Adrenal gland (tissue), 12 donors: ENCODE results near the gene NFIB. TPM values are rescaled to one million over a fixed set of nuclear protein-coding genes. Genes with fewer than 3 reads are reported as not detected.

ENCODE experiments used
- DNase-seq, 7 donors: peaks; one replicate each; pipeline ENCODE4 v3.0.0-alpha.2; 2019 to 2020
- H3K27ac ChIP-seq, 5 donors: fragments of 200-600 bp; sonication (generic) in 4 of 5; 1 replicate in 3 of 5; 2 replicates in 2 of 5; pipeline versions ENCODE4 v1.5.1 to v1.8.0; 2016 to 2020; ENCODE audit warnings: mild to moderate bottlenecking in 1 of 5
- H3K27me3 ChIP-seq: fragments of 200-600 bp; 2 replicates; pipeline ENCODE4 v1.8.0; 2021
- H3K36me3 ChIP-seq, 2 donors: fragments of 200-600 bp; replicated peaks in 1 of 2; 1 replicate in 1 of 2; 2 replicates in 1 of 2; pipeline versions ENCODE4 v1.5.1 to v1.8.0; 2018 to 2022
- H3K4me1 ChIP-seq, 2 donors: fragments of 200-600 bp; replicated peaks in 1 of 2; 1 replicate in 1 of 2; 2 replicates in 1 of 2; pipeline versions ENCODE4 v1.5.1 to v1.8.0; 2018 to 2021
- H3K4me3 ChIP-seq, 4 donors: fragments of 200-600 bp; sonication (generic) in 3 of 4; one replicate each; pipeline ENCODE4 v1.5.1; 2016 to 2018
- H3K9me3 ChIP-seq, 3 donors: fragments of 200-600 bp; sonication (generic) in 1 of 3; replicated peaks in 1 of 3; 1 replicate in 2 of 3; 2 replicates in 1 of 3; pipeline versions ENCODE4 v1.5.1 to v1.8.0; 2016 to 2021
- POLR2A ChIP-seq, 2 donors: fragments of 450-650 bp; IDR thresholded peaks; one replicate each; pipeline ENCODE4 v1.6.1; 2017; ENCODE audit warnings: antibody characterized with exemption in 2 of 2, mild to moderate bottlenecking in 2 of 2, moderate library complexity in 1 of 2
- WGBS, 4 donors: extraction: QIAGEN DNeasy Blood & Tissue Kit in 2 of 4; methylation state at CpG; one replicate each; pipeline versions ENCODE4 v1.1.5 to v1.1.7; 2013 to 2017; 5-methylcytosine and 5-hydroxymethylcytosine counted together
- intact Hi-C, 2 donors: fragments of 100-400 bp; cut with DNase I; formaldehyde crosslinking; loops; one replicate each; pipeline versions ENCODE4 v1.14.1 to v1.15.0; 2022 to 2023
- polyA plus RNA-seq, 3 donors: library from polyadenylated mRNA; stranded (reverse); fragments of 200-250 nt in 2 of 3; fragments of 350-450 nt in 1 of 3; fragmentation: Illumina TruSeq in 1 of 3; extraction: RNeasy Lipid Tissue Mini Kit (QIAGEN cat#74804) in 1 of 3; gene quantifications; one replicate each; pipeline ENCODE4 v1.2.3, GENCODE V29; 2013 to 2014
- total RNA-seq, 9 donors: library from RNA; depleted of rRNA in 4 of 9; stranded (reverse); fragments of >200 nt in 4 of 9; fragments of 120-200 nt in 1 of 9; fragmentation: NEBNext Ultra II Directional in 1 of 9; extraction: Animal tissue kit (Norgen Biotek cat#: 25700) in 1 of 9; gene quantifications; one replicate each; pipeline versions ENCODE4 v1.1.0 to v1.2.4, GENCODE V29; 2013 to 2023
- TF ChIP-seq, protein P1 (sequence below), 6 experiments: fragments of 450-650 bp in 4 of 6; fragments of 200-600 bp in 2 of 6; sonication (generic) in 1 of 6; IDR thresholded peaks; 1 replicate in 5 of 6; 2 replicates in 1 of 6; pipeline versions ENCODE4 v1.5.1 to v1.8.0; 2016 to 2021; ENCODE audit warnings: antibody characterized with exemption in 6 of 6, mild to moderate bottlenecking in 2 of 6, moderate library complexity in 1 of 6
- donor health status: healthy with polysubstance abuse.
- donor health status: Bipolar disorder and iron deficiency.
- donor health status: DM: yes; HTN: yes; CAD: no.
- donor health status: DM: no; HTN: no; CAD: no.
- donor health status: DM: no; HTN: no; CAD: no.
- donor health status: DM: yes; HTN: yes; CAD: no.

Gene NFIB
- total and polyA plus RNA-seq, 12 donors: 10.9 to 84.1 (median 43.0) TPM

DNA sequence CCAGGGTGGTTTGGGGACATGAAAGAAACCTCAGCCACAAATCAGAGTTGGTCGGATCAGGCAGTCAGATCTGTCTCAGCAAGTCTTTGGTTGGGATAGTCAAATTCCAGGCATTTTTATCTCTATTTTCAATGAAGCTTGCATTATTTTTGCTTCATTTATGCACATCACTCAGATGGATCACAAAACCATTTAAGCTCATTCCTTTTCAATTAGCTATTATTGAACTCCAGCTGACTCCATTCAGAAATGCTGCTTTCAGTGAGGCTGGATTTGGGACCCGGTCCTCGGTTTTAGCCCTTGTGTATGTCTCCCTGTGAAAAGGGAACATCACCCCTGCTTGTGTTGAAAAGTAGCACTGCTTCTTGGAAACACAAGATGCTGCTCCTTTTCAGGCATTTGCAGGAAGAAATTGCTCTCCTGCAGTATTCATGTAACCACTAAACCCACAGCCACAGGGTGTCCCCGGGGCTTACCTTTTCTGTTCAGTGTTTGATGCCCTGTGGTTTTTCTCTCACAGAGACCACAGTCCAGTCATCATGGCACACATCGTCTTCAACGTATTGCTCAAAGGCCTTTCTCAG lies 232.9 kb downstream of the NFIB start:
- intact Hi-C loops: no loop called here
- 63 to 85% (median 77%) methylated on average over 6 of the region's 6 CpGs for WGBS, 4 donors
- Histone ChIP-seq H3K27me3 (no peaks in the 10 kb centered on the region), H3K27ac (no peak overlapping the region), H3K36me3 (no peaks in the 10 kb centered on the region), H3K4me1 (no peaks in the 10 kb centered on the region), H3K9me3 (no peaks in the 10 kb centered on the region), H3K4me3 (no peak overlapping the region)
- no peak for DNase-seq
- TF ChIP-seq, protein P1, sequence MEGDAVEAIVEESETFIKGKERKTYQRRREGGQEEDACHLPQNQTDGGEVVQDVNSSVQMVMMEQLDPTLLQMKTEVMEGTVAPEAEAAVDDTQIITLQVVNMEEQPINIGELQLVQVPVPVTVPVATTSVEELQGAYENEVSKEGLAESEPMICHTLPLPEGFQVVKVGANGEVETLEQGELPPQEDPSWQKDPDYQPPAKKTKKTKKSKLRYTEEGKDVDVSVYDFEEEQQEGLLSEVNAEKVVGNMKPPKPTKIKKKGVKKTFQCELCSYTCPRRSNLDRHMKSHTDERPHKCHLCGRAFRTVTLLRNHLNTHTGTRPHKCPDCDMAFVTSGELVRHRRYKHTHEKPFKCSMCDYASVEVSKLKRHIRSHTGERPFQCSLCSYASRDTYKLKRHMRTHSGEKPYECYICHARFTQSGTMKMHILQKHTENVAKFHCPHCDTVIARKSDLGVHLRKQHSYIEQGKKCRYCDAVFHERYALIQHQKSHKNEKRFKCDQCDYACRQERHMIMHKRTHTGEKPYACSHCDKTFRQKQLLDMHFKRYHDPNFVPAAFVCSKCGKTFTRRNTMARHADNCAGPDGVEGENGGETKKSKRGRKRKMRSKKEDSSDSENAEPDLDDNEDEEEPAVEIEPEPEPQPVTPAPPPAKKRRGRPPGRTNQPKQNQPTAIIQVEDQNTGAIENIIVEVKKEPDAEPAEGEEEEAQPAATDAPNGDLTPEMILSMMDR (IDR thresholded peaks at IDR 0.05): no peak
- no peak for TF ChIP-seq POLR2A (IDR thresholded peaks at IDR 0.05)

DNA sequence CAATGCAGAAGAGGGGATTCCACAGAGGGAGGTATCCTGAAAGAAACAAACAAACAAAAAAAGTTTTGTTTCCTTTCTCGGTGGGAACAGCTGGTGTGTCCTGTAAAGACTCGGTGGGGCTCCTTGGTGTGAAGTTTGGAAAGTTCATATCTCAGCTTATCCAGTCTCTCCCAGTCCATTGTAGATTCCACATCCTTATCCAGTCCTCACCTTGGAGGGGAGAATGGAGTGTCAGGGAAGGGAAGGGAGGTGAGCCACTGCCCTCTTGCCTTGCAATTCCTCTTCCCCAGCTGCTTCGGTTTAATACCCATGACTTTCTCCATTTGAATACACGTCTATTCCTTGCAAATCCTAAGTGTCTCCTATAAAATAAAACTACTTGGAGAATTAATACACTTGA lies 234.5 kb downstream of the NFIB start:
- Histone ChIP-seq H3K36me3 (no peaks in the 10 kb centered on the region), H3K9me3 (no peaks in the 10 kb centered on the region), H3K4me1 (no peaks in the 10 kb centered on the region), H3K27me3 (no peaks in the 10 kb centered on the region), H3K27ac (no peak overlapping the region), H3K4me3 (no peak overlapping the region)
- no peak for TF ChIP-seq POLR2A (IDR thresholded peaks at IDR 0.05)
- TF ChIP-seq, protein P1 (IDR thresholded peaks at IDR 0.05): no peak
- no peak for DNase-seq
- intact Hi-C loops: no loop called here
- WGBS, 4 donors: 86 to 90% (median 89%) methylated on average over 4 of the region's 4 CpGs

DNA sequence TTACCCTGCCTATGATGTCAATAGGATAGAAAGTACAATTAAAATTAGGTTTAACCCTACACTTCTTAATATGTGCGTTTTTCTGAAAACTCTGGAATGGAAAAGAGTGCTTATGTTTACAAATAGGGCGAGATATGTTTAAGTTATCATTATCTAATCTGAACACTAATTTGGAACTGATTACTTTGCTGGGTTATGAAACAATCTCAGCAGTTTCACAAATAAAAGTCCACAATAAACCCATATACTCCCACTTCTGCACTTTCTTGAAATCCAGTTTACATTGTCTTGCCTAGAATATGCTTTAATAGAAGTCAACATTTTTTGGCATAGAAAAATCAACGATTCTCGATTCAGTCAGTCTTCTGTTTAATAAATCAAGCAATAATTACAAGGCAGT lies 236.3 kb downstream of the NFIB start:
- Histone ChIP-seq H3K9me3 (no peaks in the 10 kb centered on the region), H3K4me1 (no peaks in the 10 kb centered on the region), H3K27me3 (no peaks in the 10 kb centered on the region), H3K27ac (no peak overlapping the region), H3K36me3 (no peaks in the 10 kb centered on the region), H3K4me3 (no peak overlapping the region)
- WGBS, 4 donors: 68 to 77% (median 74%) methylated on average over 4 of the region's 4 CpGs
- TF ChIP-seq POLR2A (IDR thresholded peaks at IDR 0.05): no peak
- TF ChIP-seq, protein P1 (IDR thresholded peaks at IDR 0.05): no peak
- no peak for DNase-seq
- intact Hi-C loops: no loop called here

DNA sequence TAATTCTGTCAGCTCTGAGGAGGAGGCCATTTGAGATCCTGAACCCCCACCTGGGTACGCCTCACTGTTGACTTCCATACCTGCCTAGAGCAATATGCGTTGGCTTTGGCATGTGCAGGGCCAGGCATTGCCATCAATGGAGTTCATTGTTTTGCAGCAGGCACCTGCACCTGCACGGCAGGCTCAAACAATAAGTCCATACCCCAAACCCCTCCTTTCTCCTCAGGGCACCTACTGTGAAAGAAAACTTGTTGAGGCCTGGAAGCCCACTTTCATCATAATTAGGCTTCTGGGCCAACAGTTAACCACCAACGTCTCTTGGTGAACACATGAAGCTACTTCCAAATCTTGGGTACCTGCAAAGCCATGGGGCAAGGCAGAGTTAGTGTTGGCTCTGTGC lies 238.7 kb downstream of the NFIB start:
- WGBS, 4 donors: 85 to 96% (median 85%) methylated on average over 3 to 4 of the region's 4 CpGs
- TF ChIP-seq POLR2A (IDR thresholded peaks at IDR 0.05): no peak
- TF ChIP-seq, protein P1 (IDR thresholded peaks at IDR 0.05): no peak

More for the DNA sequence above, 238.7 kb downstream of the NFIB start:
- intact Hi-C loops: no loop called here
- no peaks in the 10 kb centered on the region for H3K4me1 ChIP-seq
- H3K27ac ChIP-seq: no peak overlapping the region
- H3K36me3 ChIP-seq: no peaks in the 10 kb centered on the region
- no peaks in the 10 kb centered on the region for H3K9me3 ChIP-seq
- no peak for DNase-seq
- no peaks in the 10 kb centered on the region for H3K27me3 ChIP-seq
- H3K4me3 ChIP-seq: no peak overlapping the region
